ENCODE results near the gene GALK1.

Gene GALK1

GRCh38 chr17:75719732-75720131 is 45.3 kb downstream of the GALK1 start:
- no peak for TF ChIP-seq CTCF (IDR thresholded peaks at IDR 0.05)
- TF ChIP-seq ZFX (IDR thresholded peaks at IDR 0.05; ENCODE audit: borderline replicate concordance): no peak
- H3K27ac ChIP-seq: no peak overlapping the region

- no peak overlapping the region for H3K27ac ChIP-seq
- TF ChIP-seq ZFX (IDR thresholded peaks at IDR 0.05; ENCODE audit: borderline replicate concordance): no peak
- no peak for TF ChIP-seq CTCF (IDR thresholded peaks at IDR 0.05)
Measured at GRCh38 chr17:75712446-75712845, 52.5 kb downstream of the GALK1 start.

Data from 22Rv1 (cell line).